ENCODE measurements around the gene GRPEL2. TPM values are rescaled to one million over a fixed set of nuclear protein-coding genes. Genes with fewer than 3 reads are reported as not detected.

GRPEL2 gene
- total and polyA plus RNA-seq, 4 experiments from 2014 or later, result 6.9 to 41.9 (median 23.2) TPM

DNA sequence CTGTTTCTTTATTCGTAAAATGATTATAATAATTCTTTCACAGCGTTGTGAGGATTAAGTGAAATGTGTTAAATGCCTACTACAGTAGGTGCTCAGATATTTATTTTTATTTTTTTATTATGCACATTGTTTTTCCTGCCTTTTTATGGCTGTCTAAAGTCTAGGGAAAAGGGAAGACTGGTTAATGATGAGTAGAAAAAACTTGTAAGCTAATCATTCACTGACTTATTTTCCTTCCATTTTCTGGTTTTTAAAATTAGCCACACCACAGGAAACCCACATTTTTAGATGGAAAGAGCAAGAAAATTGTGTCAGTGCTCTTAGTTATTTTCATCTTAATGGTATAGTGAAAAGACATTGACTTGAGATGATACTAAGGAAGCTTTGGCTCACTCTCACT lies 8.6 kb downstream of the GRPEL2 start:
- Histone ChIP-seq H3K27me3 (ENCODE audit: insufficient read depth, low read length) (no peaks in the 10 kb centered on the region), H3K9me3 (ENCODE audit: control insufficient read depth in 1 of 2, low read length in 2 of 2) (no peaks in the 10 kb centered on the region), H3K36me3 (ENCODE audit: insufficient read depth, low read length) (peaks cover 57% of the 10 kb centered on the region), H3K27ac (ENCODE audit: low read depth, low read length) (no peak overlapping the region), H3K4me3 (ENCODE audit: low read length in 2 of 2) (no peak overlapping the region), H3K4me1 (ENCODE audit: insufficient read depth, low read length) (peaks cover 78% of the 10 kb centered on the region)
- no peaks in the 10 kb centered on the region for H3K27me3 Mint-ChIP-seq
- no peaks in the 10 kb centered on the region for H3K9me3 Mint-ChIP-seq
- no peak for DNase-seq
- peak overlapping the region in 1 of 8 donors; percentile 11 for H3K4me3 Mint-ChIP-seq
- H3K27ac Mint-ChIP-seq, result peak overlapping the region in 5 of 7 donors; percentile 19 to 98 (median 68)
- ChIA-PET POLR2A (ENCODE audit: partially characterized antibody) (interaction anchor here (0.6 to 9.8 kb wide), 3 partner anchors 8 to 229 kb away, joined by 3 to 289 read pairs (median 4); partner anchors contain the start of gene GRPEL2), CTCF (ENCODE audit: partially characterized antibody) (interaction anchor here (1.0 to 26.0 kb wide), 6 partner anchors 8 to 37 kb away, joined by 3 to 337 read pairs (median 4); no protein-coding TSS in a partner anchor)
- intact Hi-C loops (cut with micrococcal nuclease), result loop anchor here (10.0 kb wide), 1 partner anchor 651 kb away; the partner anchor contains the start of genes HMGXB3 and TIGD6
- H3K4me1 Mint-ChIP-seq, result peaks cover 53 to 90% (median 70%) of the 10 kb centered on the region in 4 donors
- H3K36me3 Mint-ChIP-seq, result peaks cover 59 to 78% of the 10 kb centered on the region in 2 donors

DNA sequence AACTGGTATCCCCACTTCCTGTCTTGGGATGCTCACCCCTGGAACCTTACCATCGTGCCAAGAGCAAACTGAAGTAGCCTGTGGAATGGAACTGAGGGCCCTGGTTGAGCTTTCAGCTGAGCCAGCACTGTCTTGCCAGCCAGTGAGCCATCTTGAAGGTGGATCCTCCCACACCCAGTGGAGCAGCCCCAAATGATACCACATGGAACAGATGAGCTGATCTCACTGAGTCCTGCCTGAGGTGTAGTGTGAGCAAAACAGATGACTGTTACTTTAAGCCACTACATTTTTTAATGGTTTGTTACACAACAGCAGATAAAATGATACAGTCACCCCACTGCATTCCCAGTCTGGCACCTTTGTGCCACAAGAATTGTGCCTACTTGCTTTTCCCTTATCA lies 10.4 kb downstream of the GRPEL2 start:
- H3K9me3 Mint-ChIP-seq, result no peaks in the 10 kb centered on the region

DNA sequence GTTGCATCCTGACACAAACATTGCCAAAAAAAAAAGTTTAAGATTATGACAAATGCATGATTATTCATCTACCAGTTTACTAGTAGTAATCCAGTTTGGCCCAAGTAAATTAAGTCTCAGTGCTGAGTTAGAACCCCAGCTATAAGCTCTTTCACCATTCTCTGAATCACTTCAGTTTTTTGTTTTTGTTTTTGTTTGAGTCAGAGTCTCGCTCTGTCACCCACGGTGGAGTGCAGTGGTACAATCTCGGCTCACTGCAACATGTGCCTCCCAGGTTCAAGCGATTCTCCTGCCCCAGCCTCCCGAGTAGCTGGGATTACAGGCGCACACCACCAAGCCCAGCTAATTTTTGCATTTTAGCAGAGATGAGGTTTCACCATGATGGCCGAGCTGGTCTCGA lies 11.1 kb downstream of the GRPEL2 start:
- H3K4me3 ChIP-seq (ENCODE audit: low read length in 2 of 2), result no peak overlapping the region
- H3K27ac ChIP-seq (ENCODE audit: low read depth, low read length), result no peak overlapping the region
- H3K27me3 ChIP-seq (ENCODE audit: insufficient read depth, low read length), result no peaks in the 10 kb centered on the region
- H3K36me3 ChIP-seq (ENCODE audit: insufficient read depth, low read length), result peaks cover 35% of the 10 kb centered on the region
- POLR2A ChIA-PET (ENCODE audit: partially characterized antibody), result interaction anchor here (1.0 to 9.8 kb wide), 3 partner anchors 10 to 191 kb away, joined by 4 to 289 read pairs (median 4); partner anchors contain the start of gene GRPEL2
- H3K4me3 Mint-ChIP-seq, result peak overlapping the region in 4 of 8 donors; percentile 6 to 40 (median 29)
- H3K36me3 Mint-ChIP-seq, result peaks cover 38 to 56% of the 10 kb centered on the region in 2 donors
- no peak for DNase-seq
- H3K27me3 Mint-ChIP-seq, result no peaks in the 10 kb centered on the region
- CTCF ChIA-PET (ENCODE audit: partially characterized antibody), result interaction anchor here (0.8 to 26.0 kb wide), 5 partner anchors 9 to 41 kb away, joined by 3 to 337 read pairs (median 5); partner anchors contain the start of gene GRPEL2
- peaks cover 80% of the 10 kb centered on the region for H3K4me1 ChIP-seq (ENCODE audit: insufficient read depth, low read length)
- H3K9me3 Mint-ChIP-seq, result no peaks in the 10 kb centered on the region
- H3K4me1 Mint-ChIP-seq, result peaks cover 55 to 91% (median 73%) of the 10 kb centered on the region in 4 donors
- no peaks in the 10 kb centered on the region for H3K9me3 ChIP-seq (ENCODE audit: control insufficient read depth in 1 of 2, low read length in 2 of 2)
- intact Hi-C loops (cut with micrococcal nuclease), result loop anchor here (5.0 to 10.0 kb wide), 2 partner anchors 529 to 648 kb away; partner anchors contain the start of genes ADRB2, HMGXB3 and TIGD6
- peak overlapping the region; percentile 24 to 98 (median 78) for H3K27ac Mint-ChIP-seq

More for the DNA sequence above, 10.4 kb downstream of the GRPEL2 start:
- peak overlapping the region in 6 of 7 donors; percentile 43 to 98 (median 74) for H3K27ac Mint-ChIP-seq
- H3K36me3 Mint-ChIP-seq, result peaks cover 45 to 63% of the 10 kb centered on the region in 2 donors
- CTCF ChIA-PET (ENCODE audit: partially characterized antibody), result interaction anchor here (0.7 to 26.0 kb wide), 6 partner anchors 9 to 40 kb away, joined by 3 to 337 read pairs (median 4); partner anchors contain the start of gene GRPEL2
- no peak for DNase-seq
- peaks cover 55 to 91% (median 71%) of the 10 kb centered on the region in 4 donors for H3K4me1 Mint-ChIP-seq
- Histone ChIP-seq H3K4me1 (ENCODE audit: insufficient read depth, low read length) (peaks cover 78% of the 10 kb centered on the region), H3K36me3 (ENCODE audit: insufficient read depth, low read length) (peaks cover 40% of the 10 kb centered on the region), H3K27ac (ENCODE audit: low read depth, low read length) (no peak overlapping the region), H3K9me3 (ENCODE audit: control insufficient read depth in 1 of 2, low read length in 2 of 2) (no peaks in the 10 kb centered on the region), H3K27me3 (ENCODE audit: insufficient read depth, low read length) (no peaks in the 10 kb centered on the region), H3K4me3 (ENCODE audit: low read length in 2 of 2) (no peak overlapping the region)
- POLR2A ChIA-PET (ENCODE audit: partially characterized antibody), result interaction anchor here (1.0 to 9.8 kb wide), 3 partner anchors 10 to 192 kb away, joined by 4 to 289 read pairs (median 4); partner anchors contain the start of gene GRPEL2
- H3K4me3 Mint-ChIP-seq, result peak overlapping the region in 1 of 8 donors; percentile 50
- no peaks in the 10 kb centered on the region for H3K27me3 Mint-ChIP-seq
- intact Hi-C loops (cut with micrococcal nuclease), result loop anchor here (5.0 to 10.0 kb wide), 2 partner anchors 528 to 649 kb away; partner anchors contain the start of genes ADRB2, HMGXB3 and TIGD6

DNA sequence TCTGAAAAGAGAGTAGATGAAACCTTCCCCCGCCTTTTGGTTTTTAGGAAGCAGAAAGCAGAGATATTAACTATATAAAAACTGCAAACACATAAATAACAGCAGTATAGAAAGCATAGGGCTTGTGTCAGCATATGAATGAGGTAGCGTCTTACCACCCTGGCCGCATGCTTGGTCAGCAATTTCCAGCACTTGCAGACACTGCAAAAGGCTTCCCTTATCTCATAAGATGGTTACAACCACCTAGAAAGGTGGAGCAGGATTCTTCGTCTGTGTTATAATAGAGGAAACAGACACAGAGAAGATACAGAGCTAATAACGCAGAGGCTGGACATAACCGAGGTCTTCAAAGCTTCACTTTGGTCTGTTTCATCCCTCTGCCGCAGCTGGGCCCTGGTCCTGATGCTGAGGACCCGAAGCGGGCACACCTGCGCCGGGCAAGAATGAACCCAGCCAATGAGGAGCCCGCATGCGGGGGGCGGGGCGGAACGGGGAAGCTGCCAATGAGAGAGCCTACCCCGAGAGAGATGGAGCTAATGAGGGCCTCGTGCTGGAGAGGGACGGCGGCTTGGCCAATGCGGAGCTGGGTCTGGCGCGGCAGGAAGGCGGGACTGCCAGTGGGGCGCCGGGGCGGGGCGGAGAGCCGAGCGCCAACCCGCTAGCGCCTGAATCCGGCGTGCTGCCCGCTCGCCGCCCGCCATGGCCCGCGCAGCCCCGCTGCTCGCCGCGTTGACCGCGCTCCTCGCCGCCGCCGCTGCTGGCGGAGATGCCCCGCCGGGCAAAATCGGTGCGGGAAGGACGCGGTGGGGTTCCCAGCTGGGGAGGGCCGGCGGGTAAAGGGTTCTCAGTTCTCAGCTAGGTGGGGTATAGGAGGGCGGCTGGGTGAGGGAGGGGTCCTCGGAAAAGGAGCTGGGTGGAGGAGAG lies 12.3 kb downstream of the GRPEL2 start, which contains the start of gene PCYOX1L:
Gene PCYOX1L, plus strand, starts transcription at position 677 of the 924 bp plus-strand sequence. Its CDS starts 23 bp downstream, at position 700.
- intact Hi-C loops (cut with micrococcal nuclease), result loop anchor here (1.0 to 10.0 kb wide), 4 partner anchors 12 to 647 kb away; partner anchors contain the start of genes ADRB2, CSNK1A1, GRPEL2 and HMGXB3
- Histone ChIP-seq H3K27ac (ENCODE audit: low read depth, low read length) (peak within 1 kb of the TSS; percentile 75), H3K27me3 (ENCODE audit: insufficient read depth, low read length) (no peaks in the 10 kb centered on the region), H3K36me3 (ENCODE audit: insufficient read depth, low read length) (peaks cover 23% of the 10 kb centered on the region), H3K4me3 (ENCODE audit: low read length in 2 of 2) (peak within 1 kb of the TSS; percentile 70 to 82), H3K4me1 (ENCODE audit: insufficient read depth, low read length) (peaks cover 71% of the 10 kb centered on the region), H3K9me3 (ENCODE audit: control insufficient read depth in 1 of 2, low read length in 2 of 2) (no peaks in the 10 kb centered on the region)
- H3K4me3 Mint-ChIP-seq, result peak within 1 kb of the TSS; percentile 94 to 98 (median 95)
- peaks cover 46 to 83% (median 63%) of the 10 kb centered on the region in 4 donors for H3K4me1 Mint-ChIP-seq
- no peaks in the 10 kb centered on the region for H3K27me3 Mint-ChIP-seq
- H3K27ac Mint-ChIP-seq, result peak within 1 kb of the TSS; percentile 92 to 98 (median 96)
- CTCF ChIA-PET (ENCODE audit: partially characterized antibody), result interaction anchor here (0.9 to 26.0 kb wide), 12 partner anchors 9 to 627 kb away, joined by 3 to 337 read pairs (median 6); partner anchors contain the start of genes ABLIM3, CSNK1A1 and GRPEL2
- peaks cover 26 to 44% of the 10 kb centered on the region in 2 donors for H3K36me3 Mint-ChIP-seq
- peak; percentile 91 to 97 (median 95) for DNase-seq
- POLR2A ChIA-PET (ENCODE audit: partially characterized antibody), result interaction anchor here (0.9 to 9.8 kb wide), 7 partner anchors 10 to 1053 kb away, joined by 3 to 289 read pairs (median 6); partner anchors contain the start of genes CSNK1A1 and GRPEL2
- no peaks in the 10 kb centered on the region for H3K9me3 Mint-ChIP-seq

DNA sequence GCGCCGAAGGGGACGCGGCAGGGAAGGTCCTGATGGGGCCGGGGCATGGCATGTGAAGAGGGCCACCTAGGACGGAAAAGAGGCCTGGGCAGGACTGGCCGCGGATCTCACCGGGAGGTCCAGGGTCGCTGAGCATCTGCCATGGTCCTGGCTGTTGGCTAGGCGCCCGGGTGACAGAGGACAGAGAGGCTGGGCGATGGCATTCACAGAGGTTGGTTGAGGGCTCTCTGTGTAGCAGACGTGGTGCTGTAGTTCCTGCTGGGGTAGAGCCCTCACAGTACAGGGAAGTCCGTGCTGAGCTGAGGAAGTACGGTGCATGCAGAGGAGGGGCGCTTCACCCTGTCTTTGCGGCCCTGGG lies 13.0 kb downstream of the GRPEL2 start:
- no peaks in the 10 kb centered on the region for H3K9me3 Mint-ChIP-seq
- intact Hi-C loops (cut with micrococcal nuclease), result loop anchor here (5.0 to 10.0 kb wide), 2 partner anchors 531 to 647 kb away; partner anchors contain the start of genes ADRB2, HMGXB3 and TIGD6
- H3K9me3 ChIP-seq (ENCODE audit: control insufficient read depth in 1 of 2, low read length in 2 of 2), result no peaks in the 10 kb centered on the region
- peaks cover 65% of the 10 kb centered on the region for H3K4me1 ChIP-seq (ENCODE audit: insufficient read depth, low read length)
- H3K36me3 ChIP-seq (ENCODE audit: insufficient read depth, low read length), result peaks cover 16% of the 10 kb centered on the region
- H3K4me3 Mint-ChIP-seq, result peak overlapping the region; percentile 94 to 98 (median 95)
- no peaks in the 10 kb centered on the region for H3K27me3 ChIP-seq (ENCODE audit: insufficient read depth, low read length)
- H3K27ac ChIP-seq (ENCODE audit: low read depth, low read length), result peak overlapping the region; percentile 75
- H3K4me1 Mint-ChIP-seq, result peaks cover 45 to 80% (median 62%) of the 10 kb centered on the region in 4 donors
- H3K36me3 Mint-ChIP-seq, result peaks cover 22 to 45% of the 10 kb centered on the region in 2 donors
- no peaks in the 10 kb centered on the region for H3K27me3 Mint-ChIP-seq
- peak overlapping the region; percentile 70 to 82 for H3K4me3 ChIP-seq (ENCODE audit: low read length in 2 of 2)
- H3K27ac Mint-ChIP-seq, result peak overlapping the region; percentile 90 to 98 (median 96)
- CTCF ChIA-PET (ENCODE audit: partially characterized antibody), result interaction anchor here (0.9 to 26.0 kb wide), 12 partner anchors 9 to 627 kb away, joined by 3 to 337 read pairs (median 6); partner anchors contain the start of genes ABLIM3, CSNK1A1 and GRPEL2
- POLR2A ChIA-PET (ENCODE audit: partially characterized antibody), result interaction anchor here (0.7 to 9.8 kb wide), 8 partner anchors 10 to 1052 kb away, joined by 3 to 289 read pairs (median 6); partner anchors contain the start of genes CSNK1A1 and GRPEL2
- DNase-seq, result peak in 4 of 5 donors; percentile 22 to 70 (median 37)

DNA sequence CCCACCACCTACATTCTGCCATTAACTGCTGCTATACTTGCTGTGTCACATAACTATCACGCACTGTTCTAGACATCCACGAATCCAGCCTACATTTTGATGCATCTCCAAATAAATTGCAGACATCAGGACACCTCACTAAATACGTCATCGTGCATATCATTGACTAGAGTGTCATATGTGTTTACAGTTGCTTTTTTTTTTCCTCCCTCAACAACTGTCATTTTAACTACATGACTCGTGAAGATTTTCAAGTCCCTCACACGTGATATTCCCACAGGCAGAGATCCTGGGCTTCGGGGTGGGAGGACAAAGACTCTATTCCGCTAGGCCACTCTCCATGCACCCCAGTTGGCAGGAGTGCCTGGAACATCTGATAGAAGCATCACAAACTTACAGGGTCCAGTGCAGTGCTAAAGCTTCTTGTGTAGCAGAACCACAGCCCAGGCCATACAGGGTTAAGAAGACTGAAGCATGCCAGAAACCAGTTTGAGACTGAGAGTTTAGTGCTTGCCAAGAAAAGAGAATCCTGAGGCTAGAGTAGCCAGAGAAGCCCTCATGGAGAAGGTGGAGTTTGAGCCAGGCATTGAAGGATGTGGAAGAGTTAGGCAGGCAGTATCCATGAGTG lies 13.7 kb downstream of the GRPEL2 start:
- CTCF ChIA-PET (ENCODE audit: partially characterized antibody), result interaction anchor here (1.1 to 26.0 kb wide), 7 partner anchors 10 to 41 kb away, joined by 3 to 337 read pairs (median 14); partner anchors contain the start of gene GRPEL2
- intact Hi-C loops (cut with micrococcal nuclease), result loop anchor here (5.0 to 10.0 kb wide), 2 partner anchors 532 to 646 kb away; partner anchors contain the start of genes ADRB2, HMGXB3 and TIGD6
- H3K27me3 ChIP-seq (ENCODE audit: insufficient read depth, low read length), result no peaks in the 10 kb centered on the region
- POLR2A ChIA-PET (ENCODE audit: partially characterized antibody), result interaction anchor here (0.7 to 9.8 kb wide), 6 partner anchors 9 to 192 kb away, joined by 3 to 289 read pairs (median 13); partner anchors contain the start of genes CSNK1A1 and GRPEL2
- H3K4me1 Mint-ChIP-seq, result peaks cover 44 to 75% (median 57%) of the 10 kb centered on the region in 4 donors
- no peaks in the 10 kb centered on the region for H3K9me3 Mint-ChIP-seq
- H3K27me3 Mint-ChIP-seq, result no peaks in the 10 kb centered on the region
- H3K9me3 ChIP-seq (ENCODE audit: control insufficient read depth in 1 of 2, low read length in 2 of 2), result no peaks in the 10 kb centered on the region
- H3K36me3 ChIP-seq (ENCODE audit: insufficient read depth, low read length), result peaks cover 11% of the 10 kb centered on the region
- peaks cover 17 to 40% of the 10 kb centered on the region in 2 donors for H3K36me3 Mint-ChIP-seq
- peak overlapping the region; percentile 70 to 82 for H3K4me3 ChIP-seq (ENCODE audit: low read length in 2 of 2)
- peak overlapping the region; percentile 75 for H3K27ac ChIP-seq (ENCODE audit: low read depth, low read length)
- peak overlapping the region; percentile 90 to 98 (median 96) for H3K27ac Mint-ChIP-seq
- peaks cover 58% of the 10 kb centered on the region for H3K4me1 ChIP-seq (ENCODE audit: insufficient read depth, low read length)
- DNase-seq, result peak in 3 of 5 donors; percentile 12 to 59 (median 19)
- H3K4me3 Mint-ChIP-seq, result peak overlapping the region; percentile 94 to 98 (median 95)
